Measurements from ENCODE around the gene CCDC102B. TPM values are rescaled to one million over a fixed set of nuclear protein-coding genes. Genes with fewer than 3 reads are reported as not detected.

The CCDC102B gene
- total RNA-seq, 1 donor from 2014 or later: 4.4 TPM

DNA sequence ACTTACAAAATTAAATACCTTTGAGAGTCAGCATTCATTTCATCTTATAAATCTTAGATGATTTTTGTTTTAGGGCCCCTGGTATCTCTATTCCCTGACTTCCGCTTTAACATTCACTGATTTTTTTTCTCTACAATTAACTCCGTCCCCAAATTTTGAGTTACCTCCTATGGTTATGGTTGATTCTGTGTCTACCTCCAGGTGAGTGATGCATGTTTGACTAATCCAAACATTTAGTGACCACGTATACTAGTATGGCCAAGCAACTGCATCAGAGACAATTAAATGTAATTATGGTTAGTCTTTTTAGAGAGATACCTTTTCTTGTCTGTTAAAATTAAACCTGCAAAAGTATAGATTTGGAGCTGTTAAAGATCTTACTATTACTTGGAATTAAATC lies 120.3 kb downstream of the CCDC102B start:
- no peaks in the 10 kb centered on the region for H3K27me3 Mint-ChIP-seq
- no peak for DNase-seq (ENCODE audit: low spot score, unreplicated experiment)
- no peaks in the 10 kb centered on the region for H3K9me3 Mint-ChIP-seq (ENCODE audit: low read depth)
- no peak overlapping the region for H3K27ac Mint-ChIP-seq
- no peaks in the 10 kb centered on the region for H3K4me1 Mint-ChIP-seq (ENCODE audit: low read depth)
- TF ChIP-seq, protein P1, sequence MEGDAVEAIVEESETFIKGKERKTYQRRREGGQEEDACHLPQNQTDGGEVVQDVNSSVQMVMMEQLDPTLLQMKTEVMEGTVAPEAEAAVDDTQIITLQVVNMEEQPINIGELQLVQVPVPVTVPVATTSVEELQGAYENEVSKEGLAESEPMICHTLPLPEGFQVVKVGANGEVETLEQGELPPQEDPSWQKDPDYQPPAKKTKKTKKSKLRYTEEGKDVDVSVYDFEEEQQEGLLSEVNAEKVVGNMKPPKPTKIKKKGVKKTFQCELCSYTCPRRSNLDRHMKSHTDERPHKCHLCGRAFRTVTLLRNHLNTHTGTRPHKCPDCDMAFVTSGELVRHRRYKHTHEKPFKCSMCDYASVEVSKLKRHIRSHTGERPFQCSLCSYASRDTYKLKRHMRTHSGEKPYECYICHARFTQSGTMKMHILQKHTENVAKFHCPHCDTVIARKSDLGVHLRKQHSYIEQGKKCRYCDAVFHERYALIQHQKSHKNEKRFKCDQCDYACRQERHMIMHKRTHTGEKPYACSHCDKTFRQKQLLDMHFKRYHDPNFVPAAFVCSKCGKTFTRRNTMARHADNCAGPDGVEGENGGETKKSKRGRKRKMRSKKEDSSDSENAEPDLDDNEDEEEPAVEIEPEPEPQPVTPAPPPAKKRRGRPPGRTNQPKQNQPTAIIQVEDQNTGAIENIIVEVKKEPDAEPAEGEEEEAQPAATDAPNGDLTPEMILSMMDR (IDR thresholded peaks at IDR 0.05; ENCODE audit: unreplicated experiment): no peak
- H3K4me3 Mint-ChIP-seq (ENCODE audit: low read depth): no peak overlapping the region
- no peaks in the 10 kb centered on the region for H3K36me3 Mint-ChIP-seq (ENCODE audit: insufficient read depth)

DNA sequence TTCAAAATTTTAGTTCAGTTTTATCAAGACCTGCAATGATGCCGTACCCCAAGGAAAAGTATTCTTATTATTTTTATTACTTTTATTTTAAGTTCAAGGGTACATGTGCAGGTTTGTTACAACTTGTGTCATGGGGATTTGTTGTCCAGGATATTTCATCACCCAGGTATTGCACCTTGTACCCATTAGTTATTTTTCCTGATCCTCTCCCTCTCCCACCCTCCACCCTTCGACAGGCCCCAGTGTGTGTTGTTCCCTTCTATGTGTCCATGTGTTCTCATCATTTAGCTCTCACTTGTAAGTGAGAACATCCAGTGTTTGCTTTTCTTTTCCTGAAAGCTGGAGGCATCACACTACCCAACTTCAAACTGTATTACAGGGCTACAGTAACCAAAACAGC lies 122.0 kb downstream of the CCDC102B start:
- no peak for DNase-seq (ENCODE audit: low spot score, unreplicated experiment)
- no peak overlapping the region for H3K4me3 Mint-ChIP-seq (ENCODE audit: low read depth)
- TF ChIP-seq, protein P1 (IDR thresholded peaks at IDR 0.05; ENCODE audit: unreplicated experiment): no peak
- no peaks in the 10 kb centered on the region for H3K4me1 Mint-ChIP-seq (ENCODE audit: low read depth)
- no peaks in the 10 kb centered on the region for H3K27me3 Mint-ChIP-seq
- H3K36me3 Mint-ChIP-seq (ENCODE audit: insufficient read depth): no peaks in the 10 kb centered on the region
- no peak overlapping the region for H3K27ac Mint-ChIP-seq
- H3K9me3 Mint-ChIP-seq (ENCODE audit: low read depth): no peaks in the 10 kb centered on the region

DNA sequence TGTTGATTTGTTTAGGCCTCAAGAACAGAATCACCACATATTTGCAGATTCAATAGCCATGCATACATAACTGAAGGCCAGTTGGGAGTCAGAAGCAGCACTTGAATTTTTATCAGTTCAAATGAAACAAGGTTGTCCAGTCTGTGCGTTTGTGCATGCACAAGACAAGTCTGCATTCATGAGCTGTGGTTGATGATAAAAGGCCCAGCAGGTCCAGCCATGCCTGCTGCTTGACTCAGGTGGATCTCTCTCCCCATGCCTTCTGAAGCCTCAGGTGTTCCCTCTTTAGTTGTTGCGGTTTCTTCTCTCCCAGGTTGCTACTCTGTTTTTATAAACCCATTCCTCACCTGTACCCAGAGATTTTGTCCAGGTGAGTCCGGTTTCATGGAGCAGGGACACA lies 124.5 kb downstream of the CCDC102B start:
- Mint-ChIP-seq H3K27ac (no peak overlapping the region), H3K4me3 (ENCODE audit: low read depth) (no peak overlapping the region), H3K4me1 (ENCODE audit: low read depth) (no peaks in the 10 kb centered on the region), H3K9me3 (ENCODE audit: low read depth) (peaks cover 2% of the 10 kb centered on the region), H3K27me3 (no peaks in the 10 kb centered on the region), H3K36me3 (ENCODE audit: insufficient read depth) (no peaks in the 10 kb centered on the region)
- DNase-seq (ENCODE audit: low spot score, unreplicated experiment): no peak
- TF ChIP-seq, protein P1 (IDR thresholded peaks at IDR 0.05; ENCODE audit: unreplicated experiment): no peak

DNA sequence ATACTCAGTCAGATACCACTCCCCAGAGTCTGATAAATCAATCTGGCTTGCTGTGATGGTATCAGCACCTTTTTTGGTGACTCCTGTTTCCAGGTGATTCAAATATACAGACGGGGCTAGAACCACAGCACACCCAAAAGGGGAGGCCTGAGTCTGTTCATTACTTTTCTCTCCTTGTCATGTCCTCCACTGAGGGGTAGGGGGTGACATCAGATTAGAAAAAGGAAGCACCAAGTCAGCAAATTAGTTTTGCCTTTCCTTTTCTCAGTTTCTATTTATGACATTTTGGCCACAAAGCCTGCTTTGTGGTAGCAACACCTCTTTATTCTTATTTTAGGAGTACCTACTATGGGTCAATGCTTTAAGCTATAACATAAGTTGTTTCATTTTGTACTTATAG lies 127.4 kb downstream of the CCDC102B start:
- Mint-ChIP-seq H3K27ac (no peak overlapping the region), H3K4me3 (ENCODE audit: low read depth) (no peak overlapping the region), H3K4me1 (ENCODE audit: low read depth) (no peaks in the 10 kb centered on the region), H3K27me3 (peaks cover 5% of the 10 kb centered on the region), H3K36me3 (ENCODE audit: insufficient read depth) (no peaks in the 10 kb centered on the region), H3K9me3 (ENCODE audit: low read depth) (peaks cover 8% of the 10 kb centered on the region)
- TF ChIP-seq, protein P1 (IDR thresholded peaks at IDR 0.05; ENCODE audit: unreplicated experiment): peak; percentile 53
- DNase-seq (ENCODE audit: low spot score, unreplicated experiment): no peak

DNA sequence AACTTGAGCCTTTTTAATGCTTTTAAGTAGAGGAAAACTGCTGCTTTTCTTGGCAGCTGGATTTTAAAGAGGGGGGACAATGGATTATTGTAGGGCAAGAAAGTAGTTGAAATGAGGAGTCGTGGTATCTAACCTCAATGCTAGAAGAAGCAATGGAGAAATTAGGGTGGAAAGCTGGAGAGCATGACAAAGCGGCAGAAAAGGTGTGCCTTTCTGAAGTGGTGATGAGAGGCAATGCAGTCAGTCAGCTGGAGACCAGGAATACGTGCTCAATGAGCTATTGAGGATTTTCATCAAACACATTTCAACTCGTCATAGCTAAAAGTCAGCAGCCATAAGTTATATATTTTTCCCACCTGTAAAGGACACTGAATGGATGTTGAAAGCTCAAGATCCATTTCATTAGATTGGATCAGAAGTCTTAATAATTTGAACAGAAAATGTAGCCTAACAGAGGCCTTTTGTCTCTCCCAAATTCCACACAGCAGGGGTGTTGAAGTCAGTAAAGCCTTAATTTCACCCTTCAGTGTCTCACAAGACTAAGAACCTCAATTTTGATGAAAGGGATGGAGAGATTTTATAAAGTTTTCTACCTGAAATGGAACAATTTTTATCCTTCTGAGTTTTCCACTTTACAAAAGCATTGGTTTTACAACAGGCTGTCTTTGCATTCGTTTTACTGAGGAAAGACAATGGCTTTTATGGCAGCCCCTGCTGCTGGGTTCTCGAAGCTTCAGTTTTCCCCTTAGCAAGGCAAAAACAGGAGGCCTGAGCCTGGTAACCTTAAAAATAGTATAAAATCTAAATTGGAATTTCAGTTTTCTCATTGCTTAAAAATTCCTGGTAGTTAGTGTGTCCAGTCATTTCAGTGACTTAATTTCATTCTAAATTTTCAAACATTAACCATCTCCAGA lies 131.1 kb downstream of the CCDC102B start:
- Mint-ChIP-seq H3K27ac (no peak overlapping the region), H3K27me3 (peaks cover 5% of the 10 kb centered on the region), H3K4me1 (ENCODE audit: low read depth) (no peaks in the 10 kb centered on the region), H3K4me3 (ENCODE audit: low read depth) (no peak overlapping the region), H3K9me3 (ENCODE audit: low read depth) (peaks cover 8% of the 10 kb centered on the region), H3K36me3 (ENCODE audit: insufficient read depth) (no peaks in the 10 kb centered on the region)
- TF ChIP-seq, protein P1 (IDR thresholded peaks at IDR 0.05; ENCODE audit: unreplicated experiment): no peak
- DNase-seq (ENCODE audit: low spot score, unreplicated experiment): no peak

All from progenitor cell of endocrine pancreas (in vitro differentiated cells).